ENCODE data around the gene CSMD2. TPM values are rescaled to one million over a fixed set of nuclear protein-coding genes. Genes with fewer than 3 reads are reported as not detected.

The CSMD2 gene
- total and polyA plus RNA-seq, 2 experiments from 2014 or later, result 5.3 to 16.6 TPM

DNA sequence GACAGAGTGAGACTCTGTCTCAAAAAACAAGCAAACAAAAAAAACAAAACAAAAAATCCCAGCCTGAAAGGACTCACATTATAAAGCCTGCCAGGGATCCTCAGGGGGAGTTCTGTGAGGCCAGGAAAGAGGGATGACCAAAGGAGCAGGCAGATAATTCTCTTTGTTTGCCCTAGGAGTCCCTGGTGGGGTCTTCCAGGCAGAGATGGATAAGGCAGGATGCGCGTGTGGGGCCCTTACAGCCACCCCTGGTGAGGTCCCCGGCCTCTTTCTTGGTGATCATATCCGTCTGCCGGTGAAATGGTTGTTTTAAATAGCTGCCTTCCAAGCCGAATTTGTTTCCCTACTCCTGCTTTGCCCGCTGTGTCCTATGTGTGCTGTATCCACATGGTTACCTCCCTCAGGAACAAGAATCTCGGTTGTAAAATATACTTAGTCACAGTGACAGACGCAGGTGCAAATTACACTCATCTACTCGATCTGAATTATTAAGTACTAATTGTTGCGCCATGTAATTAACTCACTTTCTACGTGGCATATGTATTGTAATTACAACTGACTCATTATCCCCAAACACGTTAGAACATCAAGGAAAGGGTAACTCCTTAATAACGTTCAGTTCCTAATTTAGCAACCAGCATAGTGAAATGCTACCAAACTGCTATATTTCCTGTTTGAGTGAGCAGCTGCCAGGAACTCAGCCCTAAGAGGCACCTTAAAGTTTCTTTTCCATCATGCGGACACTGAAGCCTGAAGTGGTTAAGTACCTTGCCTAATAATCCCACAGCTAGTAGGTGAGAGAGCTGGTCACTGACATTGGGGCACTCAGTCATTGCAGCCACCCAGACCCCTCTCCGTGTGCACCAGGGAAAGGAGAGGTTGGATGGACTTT lies 586.2 kb downstream of the CSMD2 start:
- ATAC-seq, result peak; percentile 52
- no peaks in the 10 kb centered on the region for H3K27me3 Mint-ChIP-seq (ENCODE audit: insufficient read depth, low read depth, poor library complexity)
- H3K36me3 ChIP-seq (ENCODE audit: insufficient read depth), result no peaks in the 10 kb centered on the region

DNA sequence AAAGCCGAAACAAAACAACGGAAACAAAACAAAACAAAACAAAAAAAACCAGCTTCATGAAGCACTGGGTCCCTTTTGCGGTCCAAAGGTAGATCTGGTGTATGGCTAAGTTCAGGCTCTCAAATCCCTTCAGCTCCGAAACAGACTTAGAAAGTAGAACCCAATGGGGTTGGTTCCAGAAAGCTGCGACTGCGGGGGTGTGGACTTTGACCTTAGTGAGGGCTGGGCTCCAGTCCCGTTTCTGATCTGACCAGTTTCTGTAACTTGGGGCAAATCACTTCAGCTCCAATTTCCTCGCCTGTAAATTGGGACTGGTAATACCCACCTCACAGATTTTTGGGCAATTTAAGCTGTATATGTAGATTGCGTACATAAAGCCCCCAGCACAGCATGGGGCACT lies 587.4 kb downstream of the CSMD2 start:
- no peak for DNase-seq (ENCODE audit: low spot score)
- peaks cover 3% of the 10 kb centered on the region; the same call in 1 of the 2 replicates for H4K20me1 ChIP-seq (replicated peaks; ENCODE audit: insufficient read depth)
- no peak overlapping the region for H3K27ac ChIP-seq (ENCODE audit: low read depth)
- H2AFZ ChIP-seq, result no peak overlapping the region
- H3K4me3 ChIP-seq, result no peak overlapping the region
- Mint-ChIP-seq H3K27me3 (ENCODE audit: insufficient read depth, low read depth, poor library complexity) (no peaks in the 10 kb centered on the region), H3K27ac (no peak overlapping the region), H3K4me1 (peaks cover 13% of the 10 kb centered on the region; the same call in 2 of the 3 replicates), H3K9me3 (no peaks in the 10 kb centered on the region), H3K36me3 (ENCODE audit: low read depth) (peaks cover 3% of the 10 kb centered on the region; the same call in 2 of the 3 replicates), H3K4me3 (no peak overlapping the region)
- 0 out of 2 replicates have a peak, but pooled peaks cover 6% of the 10 kb centered on the region for H3K9me2 ChIP-seq (ENCODE audit: insufficient read depth)
- no peaks in the 10 kb centered on the region for H3K36me3 ChIP-seq (ENCODE audit: insufficient read depth)
- H3K4me2 ChIP-seq, result no peak overlapping the region
- no peak; the same call in 2 of the 3 replicates for ATAC-seq
- no peaks in the 10 kb centered on the region; the same call in 1 of the 2 replicates for H3K4me1 ChIP-seq (ENCODE audit: insufficient read depth)
- no peaks in the 10 kb centered on the region for H3F3A ChIP-seq (replicated peaks; ENCODE audit: low read depth)
- no peaks in the 10 kb centered on the region for H3K27me3 ChIP-seq (ENCODE audit: insufficient read depth)
- no peaks in the 10 kb centered on the region for H3K79me2 ChIP-seq (replicated peaks; ENCODE audit: insufficient read depth)
- TF ChIP-seq JUNB (IDR thresholded peaks at IDR 0.05; ENCODE audit: unreplicated experiment), result no peak
- TF ChIP-seq ZNF114 (CRISPR knock-in tag; IDR thresholded peaks at IDR 0.05), result no peak
- TF ChIP-seq NANOG (IDR thresholded peaks at IDR 0.05; ENCODE audit: borderline replicate concordance), result no peak
- TF ChIP-seq CREB1 (CRISPR knock-in tag; IDR thresholded peaks at IDR 0.05; ENCODE audit: low read depth), result no peak
- TF ChIP-seq EZH2phosphoT487 (IDR thresholded peaks at IDR 0.05; ENCODE audit: unreplicated experiment), result no peak
- TF ChIP-seq, protein P1, sequence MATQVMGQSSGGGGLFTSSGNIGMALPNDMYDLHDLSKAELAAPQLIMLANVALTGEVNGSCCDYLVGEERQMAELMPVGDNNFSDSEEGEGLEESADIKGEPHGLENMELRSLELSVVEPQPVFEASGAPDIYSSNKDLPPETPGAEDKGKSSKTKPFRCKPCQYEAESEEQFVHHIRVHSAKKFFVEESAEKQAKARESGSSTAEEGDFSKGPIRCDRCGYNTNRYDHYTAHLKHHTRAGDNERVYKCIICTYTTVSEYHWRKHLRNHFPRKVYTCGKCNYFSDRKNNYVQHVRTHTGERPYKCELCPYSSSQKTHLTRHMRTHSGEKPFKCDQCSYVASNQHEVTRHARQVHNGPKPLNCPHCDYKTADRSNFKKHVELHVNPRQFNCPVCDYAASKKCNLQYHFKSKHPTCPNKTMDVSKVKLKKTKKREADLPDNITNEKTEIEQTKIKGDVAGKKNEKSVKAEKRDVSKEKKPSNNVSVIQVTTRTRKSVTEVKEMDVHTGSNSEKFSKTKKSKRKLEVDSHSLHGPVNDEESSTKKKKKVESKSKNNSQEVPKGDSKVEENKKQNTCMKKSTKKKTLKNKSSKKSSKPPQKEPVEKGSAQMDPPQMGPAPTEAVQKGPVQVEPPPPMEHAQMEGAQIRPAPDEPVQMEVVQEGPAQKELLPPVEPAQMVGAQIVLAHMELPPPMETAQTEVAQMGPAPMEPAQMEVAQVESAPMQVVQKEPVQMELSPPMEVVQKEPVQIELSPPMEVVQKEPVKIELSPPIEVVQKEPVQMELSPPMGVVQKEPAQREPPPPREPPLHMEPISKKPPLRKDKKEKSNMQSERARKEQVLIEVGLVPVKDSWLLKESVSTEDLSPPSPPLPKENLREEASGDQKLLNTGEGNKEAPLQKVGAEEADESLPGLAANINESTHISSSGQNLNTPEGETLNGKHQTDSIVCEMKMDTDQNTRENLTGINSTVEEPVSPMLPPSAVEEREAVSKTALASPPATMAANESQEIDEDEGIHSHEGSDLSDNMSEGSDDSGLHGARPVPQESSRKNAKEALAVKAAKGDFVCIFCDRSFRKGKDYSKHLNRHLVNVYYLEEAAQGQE (IDR thresholded peaks at IDR 0.05; ENCODE audit: unreplicated experiment), result no peak
- no peak for TF ChIP-seq EZH2 (IDR thresholded peaks at IDR 0.05; ENCODE audit: low read depth, unreplicated experiment)
- TF ChIP-seq, protein P2, sequence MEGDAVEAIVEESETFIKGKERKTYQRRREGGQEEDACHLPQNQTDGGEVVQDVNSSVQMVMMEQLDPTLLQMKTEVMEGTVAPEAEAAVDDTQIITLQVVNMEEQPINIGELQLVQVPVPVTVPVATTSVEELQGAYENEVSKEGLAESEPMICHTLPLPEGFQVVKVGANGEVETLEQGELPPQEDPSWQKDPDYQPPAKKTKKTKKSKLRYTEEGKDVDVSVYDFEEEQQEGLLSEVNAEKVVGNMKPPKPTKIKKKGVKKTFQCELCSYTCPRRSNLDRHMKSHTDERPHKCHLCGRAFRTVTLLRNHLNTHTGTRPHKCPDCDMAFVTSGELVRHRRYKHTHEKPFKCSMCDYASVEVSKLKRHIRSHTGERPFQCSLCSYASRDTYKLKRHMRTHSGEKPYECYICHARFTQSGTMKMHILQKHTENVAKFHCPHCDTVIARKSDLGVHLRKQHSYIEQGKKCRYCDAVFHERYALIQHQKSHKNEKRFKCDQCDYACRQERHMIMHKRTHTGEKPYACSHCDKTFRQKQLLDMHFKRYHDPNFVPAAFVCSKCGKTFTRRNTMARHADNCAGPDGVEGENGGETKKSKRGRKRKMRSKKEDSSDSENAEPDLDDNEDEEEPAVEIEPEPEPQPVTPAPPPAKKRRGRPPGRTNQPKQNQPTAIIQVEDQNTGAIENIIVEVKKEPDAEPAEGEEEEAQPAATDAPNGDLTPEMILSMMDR (conservative IDR thresholded peaks at IDR 0.05; ENCODE audit: low read depth in 2 of 2), result no peak
- TF ChIP-seq STAT1 (IDR thresholded peaks at IDR 0.05; ENCODE audit: unreplicated experiment), result no peak
- TF ChIP-seq, protein P3, sequence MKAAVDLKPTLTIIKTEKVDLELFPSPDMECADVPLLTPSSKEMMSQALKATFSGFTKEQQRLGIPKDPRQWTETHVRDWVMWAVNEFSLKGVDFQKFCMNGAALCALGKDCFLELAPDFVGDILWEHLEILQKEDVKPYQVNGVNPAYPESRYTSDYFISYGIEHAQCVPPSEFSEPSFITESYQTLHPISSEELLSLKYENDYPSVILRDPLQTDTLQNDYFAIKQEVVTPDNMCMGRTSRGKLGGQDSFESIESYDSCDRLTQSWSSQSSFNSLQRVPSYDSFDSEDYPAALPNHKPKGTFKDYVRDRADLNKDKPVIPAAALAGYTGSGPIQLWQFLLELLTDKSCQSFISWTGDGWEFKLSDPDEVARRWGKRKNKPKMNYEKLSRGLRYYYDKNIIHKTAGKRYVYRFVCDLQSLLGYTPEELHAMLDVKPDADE (IDR thresholded peaks at IDR 0.05), result no peak
- TF ChIP-seq POLR2AphosphoS5 (IDR thresholded peaks at IDR 0.05; ENCODE audit: low read depth), result no peak

More for the DNA sequence above, 586.2 kb downstream of the CSMD2 start:
- no peaks in the 10 kb centered on the region; the same call in 1 of the 2 replicates for H3K4me1 ChIP-seq (ENCODE audit: insufficient read depth)
- no peaks in the 10 kb centered on the region for H3K79me2 ChIP-seq (replicated peaks; ENCODE audit: insufficient read depth)
- no peak for TF ChIP-seq EZH2 (IDR thresholded peaks at IDR 0.05; ENCODE audit: low read depth, unreplicated experiment)
- 0 out of 2 replicates have a peak, but pooled peaks cover 6% of the 10 kb centered on the region for H3K9me2 ChIP-seq (ENCODE audit: insufficient read depth)
- peak; percentile 2 for DNase-seq (ENCODE audit: low spot score)
- H3K27ac ChIP-seq (ENCODE audit: low read depth), result no peak overlapping the region
- H3K27ac Mint-ChIP-seq, result no peak overlapping the region
- peaks cover 3% of the 10 kb centered on the region; the same call in 2 of the 3 replicates for H3K36me3 Mint-ChIP-seq (ENCODE audit: low read depth)
- no peaks in the 10 kb centered on the region for H3K9me3 Mint-ChIP-seq
- H3K4me3 ChIP-seq, result no peak overlapping the region
- no peak overlapping the region for H2AFZ ChIP-seq
- no peaks in the 10 kb centered on the region for H3K27me3 ChIP-seq (ENCODE audit: insufficient read depth)
- H4K20me1 ChIP-seq (replicated peaks; ENCODE audit: insufficient read depth), result peaks cover 3% of the 10 kb centered on the region; the same call in 1 of the 2 replicates
- H3K4me3 Mint-ChIP-seq, result no peak overlapping the region
- no peaks in the 10 kb centered on the region for H3F3A ChIP-seq (replicated peaks; ENCODE audit: low read depth)
- H3K4me2 ChIP-seq, result no peak overlapping the region
- H3K4me1 Mint-ChIP-seq, result peaks cover 13% of the 10 kb centered on the region; the same call in 2 of the 3 replicates
